HG03108 (cell line): ENCODE measurements around the gene AIF1.
A peak's percentile ranks its signal among the peaks of the same experiment; 100 is the strongest.

ENCODE experiments used
- ATAC-seq: cut with Tn5 transposase; IDR thresholded peaks from one replicate; pipeline ENCODE4 v1.9.1; 2021; ENCODE audit warnings: moderate library complexity; ENCODE audit not compliant: unreplicated experiment

Gene AIF1

DNA sequence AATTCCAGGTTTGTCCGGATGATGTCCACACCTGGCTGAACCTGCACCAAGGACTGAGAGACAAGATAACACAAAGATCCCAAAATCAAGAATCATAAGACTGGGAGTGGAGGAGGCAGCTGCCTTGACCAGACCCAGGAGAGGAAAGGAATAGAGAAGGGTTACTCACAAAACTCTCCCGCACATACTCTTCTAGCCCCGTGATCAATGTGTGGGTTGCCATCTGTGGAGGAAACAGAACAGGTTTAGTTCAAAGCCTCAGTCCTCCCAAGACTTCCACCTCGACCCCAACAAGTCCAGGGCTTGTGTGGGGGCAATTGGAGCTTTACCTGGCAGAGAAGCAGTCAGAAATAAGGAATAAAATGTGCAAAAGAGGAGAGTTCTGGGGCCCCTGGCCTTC, 26.3 kb downstream of the AIF1 start:
- no peak for ATAC-seq

DNA sequence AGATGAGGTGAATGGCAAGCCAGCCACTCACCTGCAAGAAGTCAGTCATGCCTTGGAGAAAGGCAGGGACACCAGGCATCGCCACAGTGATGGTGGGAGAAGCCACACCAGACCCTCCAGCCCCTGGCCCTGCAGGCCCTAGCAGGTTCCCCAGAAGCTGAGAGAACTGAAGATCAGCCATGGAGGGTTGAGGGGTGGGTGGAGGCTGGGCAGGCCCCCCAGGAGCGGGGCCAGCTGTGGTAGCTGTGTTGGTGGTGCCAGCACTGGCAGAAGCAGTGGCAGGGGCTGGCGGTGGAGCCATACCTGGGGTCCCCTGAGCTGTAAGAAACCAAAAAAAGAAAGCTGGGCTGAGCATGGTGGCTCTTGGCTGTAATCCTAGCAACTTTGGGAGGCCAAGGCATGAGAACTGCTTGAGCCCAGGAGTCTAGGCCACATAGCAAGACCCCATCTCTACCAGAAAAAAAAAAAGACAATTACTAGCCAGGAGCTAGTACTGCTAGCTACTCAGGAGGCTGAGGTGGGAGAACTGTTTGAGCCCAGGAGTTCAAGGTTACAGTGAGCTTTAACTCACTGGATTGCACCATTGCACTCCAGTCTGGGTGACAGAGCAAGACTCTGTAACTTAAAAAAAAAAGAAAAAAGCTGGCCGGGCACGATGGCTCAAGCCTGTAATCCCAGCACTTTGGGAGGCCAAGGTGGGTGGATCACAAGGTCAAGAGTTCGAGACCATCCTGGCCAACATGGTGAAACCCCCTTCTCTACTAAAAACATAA, 27.9 kb downstream of the AIF1 start:
- no peak for ATAC-seq

DNA sequence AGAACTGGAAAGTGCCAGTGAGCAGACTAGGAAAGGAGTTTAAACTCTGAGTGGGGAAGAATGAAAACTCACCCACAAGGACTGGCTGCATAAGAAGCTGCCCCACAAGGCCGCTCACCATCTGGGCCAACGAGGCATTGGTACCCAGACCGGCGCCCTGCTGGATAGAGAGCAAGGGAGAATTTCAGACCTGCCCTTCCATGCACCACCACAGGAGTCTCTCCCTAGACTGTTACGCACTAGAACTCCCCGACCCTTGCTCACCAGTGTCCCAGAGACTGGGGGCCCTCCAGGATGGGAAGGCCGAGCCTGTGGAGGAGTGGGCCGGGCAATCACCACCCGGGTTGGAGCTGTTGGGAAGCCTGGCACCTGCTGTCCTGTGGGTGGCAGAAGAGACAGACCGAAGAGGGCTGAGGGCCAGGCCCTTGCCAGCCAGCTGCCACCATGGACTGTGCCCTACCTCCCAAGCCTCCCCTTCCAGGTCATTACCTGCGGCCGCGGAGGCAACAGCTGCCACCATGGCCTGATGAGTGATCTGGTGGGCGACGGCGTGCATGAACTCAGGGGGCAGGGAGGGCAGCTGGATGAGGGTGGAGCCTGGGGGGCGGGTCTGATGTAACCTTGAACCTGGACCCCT, 28.9 kb downstream of the AIF1 start:
- ATAC-seq, result no peak

DNA sequence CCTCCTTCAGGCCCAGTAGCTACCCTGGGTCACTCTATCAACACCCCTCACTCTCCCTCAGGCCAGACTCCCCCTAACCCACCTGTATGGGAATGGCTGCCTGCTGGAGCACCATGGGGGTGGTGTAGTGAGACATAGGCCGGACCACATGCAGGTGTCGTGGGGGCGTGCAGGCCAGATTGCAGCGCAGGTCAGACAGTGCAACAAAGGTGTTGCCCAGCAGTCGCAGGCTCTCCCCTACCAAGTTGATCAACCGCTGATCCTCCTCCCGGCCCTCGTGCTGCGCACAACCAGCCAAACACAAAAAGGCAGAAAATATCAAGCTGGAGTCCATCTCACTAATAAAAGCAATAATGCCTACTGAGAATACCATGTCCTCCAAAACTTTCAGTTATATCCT, 30.3 kb downstream of the AIF1 start:
- ATAC-seq, result no peak

DNA sequence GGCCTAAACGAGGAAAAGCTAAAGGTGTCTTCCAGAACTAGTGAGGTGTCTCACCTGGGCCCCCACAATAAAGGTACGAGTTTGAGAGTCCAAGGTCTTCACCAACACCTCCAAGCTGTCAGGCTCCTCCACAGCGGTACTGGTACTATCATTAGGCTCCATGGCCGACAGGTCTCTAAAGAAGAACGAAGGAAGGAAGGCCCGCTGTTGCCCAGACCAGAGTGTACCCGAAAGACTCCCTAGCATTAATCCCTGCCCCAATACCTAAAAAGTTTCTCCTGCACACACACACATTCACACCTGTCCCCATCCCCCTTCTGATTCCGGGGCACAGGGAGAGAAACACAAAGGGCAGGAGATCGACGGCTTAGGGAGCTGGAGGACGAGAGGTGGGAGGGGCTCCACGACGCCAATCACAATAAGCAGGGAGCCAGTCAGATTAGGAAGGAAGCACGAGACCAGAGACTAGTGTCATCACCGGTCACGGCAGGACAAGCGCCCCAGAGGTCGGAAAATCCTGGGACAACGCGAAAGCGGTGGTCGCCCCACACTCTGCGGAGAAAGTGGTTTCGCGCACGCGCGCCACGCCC, 36.7 kb downstream of the AIF1 start:
- ATAC-seq, result peak; percentile 17

DNA sequence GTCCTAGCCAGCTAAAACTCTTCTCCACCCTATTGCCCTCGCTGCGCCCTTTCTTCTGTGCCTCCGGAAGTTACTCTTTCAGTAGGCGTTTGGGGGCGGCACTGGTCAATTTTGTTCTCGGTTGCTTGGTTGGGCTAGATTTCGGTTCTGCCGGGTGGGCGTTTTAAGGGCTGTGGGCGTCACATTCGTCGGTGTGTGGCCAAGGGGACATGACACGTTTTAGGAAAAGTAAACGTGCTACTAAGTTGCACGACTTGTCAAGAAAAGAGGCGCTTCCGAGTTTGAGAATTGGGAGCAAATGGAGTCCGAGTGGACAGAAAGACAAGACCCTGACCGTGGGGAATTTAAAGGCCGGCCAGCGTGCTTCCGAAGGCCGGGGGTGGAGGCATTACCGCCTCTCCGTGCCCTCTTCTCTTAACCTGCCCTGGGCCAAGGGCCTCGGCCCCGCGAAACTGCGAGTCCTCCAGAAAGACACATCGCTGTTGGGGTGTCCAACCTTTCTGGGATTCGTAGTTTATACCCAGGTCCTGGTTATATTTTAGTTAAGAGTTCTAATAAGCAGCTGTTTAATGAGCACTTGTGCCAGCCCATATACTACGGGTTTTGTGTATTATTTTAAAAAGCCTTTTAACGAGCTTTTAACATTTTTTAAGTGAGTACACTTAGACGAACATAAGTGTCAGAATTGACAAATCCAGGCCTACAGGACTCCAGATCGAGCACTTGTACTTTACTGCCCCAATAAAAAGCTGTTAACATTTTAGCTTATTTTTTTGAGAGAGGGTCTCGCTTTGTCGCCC, 38.1 kb downstream of the AIF1 start:
- peak; percentile 53 for ATAC-seq

DNA sequence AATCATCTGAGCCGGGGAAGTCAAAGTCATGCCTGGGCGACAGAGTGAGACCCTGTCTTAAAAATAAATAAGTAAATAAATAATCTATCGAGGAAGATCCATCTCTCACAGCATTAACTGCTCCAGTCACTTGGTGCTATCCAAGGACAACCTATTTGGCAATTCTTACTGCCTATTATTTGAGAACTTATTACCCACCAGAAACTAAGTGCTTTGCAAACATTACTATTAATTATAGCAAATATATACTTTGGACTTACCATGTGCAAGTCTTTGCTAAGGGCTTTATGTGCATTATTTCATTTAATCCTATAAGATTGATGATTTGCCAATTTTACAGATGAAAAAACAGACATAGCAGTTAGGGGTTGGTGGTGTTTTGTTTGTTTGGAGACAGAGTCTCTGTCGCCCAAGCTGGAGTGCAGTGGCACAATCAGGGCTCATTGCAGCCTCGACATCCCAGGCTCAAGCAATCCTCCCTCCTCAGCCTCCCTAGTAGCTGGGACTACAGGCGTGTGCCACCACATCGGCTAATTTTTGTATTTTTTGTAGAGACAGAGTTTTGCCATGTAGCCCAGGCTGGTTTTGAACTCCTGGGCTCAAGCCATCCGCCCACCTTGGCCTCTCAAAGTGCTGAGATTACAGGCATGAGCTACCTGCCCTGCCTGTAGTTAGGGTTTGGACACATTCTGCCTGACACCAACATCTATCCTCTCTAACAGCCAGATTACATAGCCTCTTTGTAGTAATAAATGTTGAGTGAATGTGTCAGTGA, 39.7 kb downstream of the AIF1 start:
- no peak for ATAC-seq

DNA sequence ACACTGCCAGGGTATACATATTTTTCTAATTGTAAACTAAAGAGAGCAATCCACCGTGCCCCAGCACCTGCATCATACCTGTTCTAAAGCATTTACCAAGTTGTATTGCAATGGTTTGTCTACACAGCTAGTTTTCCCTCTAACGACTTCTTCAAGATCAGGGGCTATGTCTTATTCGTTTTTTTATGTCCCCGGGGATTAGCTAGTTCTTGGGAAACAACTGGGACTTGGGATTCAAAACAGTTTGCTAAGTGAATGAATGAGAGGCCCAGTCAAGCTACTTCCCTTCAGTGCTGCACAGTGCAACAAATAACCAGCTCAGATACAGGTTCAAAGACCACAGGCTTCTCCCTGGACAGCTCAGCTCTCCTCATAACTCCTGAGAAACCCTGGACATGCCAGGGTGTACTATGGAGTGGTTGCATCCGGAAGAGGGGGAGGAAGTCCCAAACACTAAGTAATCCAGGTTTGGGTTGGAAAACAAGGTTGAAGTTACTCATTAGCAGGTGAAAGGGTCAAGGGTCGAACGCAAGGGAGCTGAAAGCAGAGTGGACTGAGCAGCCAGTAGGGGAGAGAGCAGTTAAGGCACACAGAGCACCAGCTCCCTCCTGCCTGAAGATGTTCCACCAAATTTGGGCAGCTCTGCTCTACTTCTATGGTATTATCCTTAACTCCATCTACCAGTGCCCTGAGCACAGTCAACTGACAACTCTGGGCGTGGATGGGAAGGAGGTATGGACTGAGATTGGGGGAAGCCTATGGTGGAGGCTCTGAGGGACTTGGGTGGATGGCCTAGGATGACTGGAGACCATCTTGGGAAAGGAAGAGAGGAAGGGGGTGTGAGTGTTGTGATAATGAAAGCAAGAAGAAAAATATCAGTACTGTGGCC, 40.6 kb downstream of the AIF1 start, which contains the start of gene APOM:
Gene APOM (plus strand): TSS at position 546 of the 889 bp plus-strand sequence. CDS start 73 bp downstream, at position 619.
- ATAC-seq, result no peak

DNA sequence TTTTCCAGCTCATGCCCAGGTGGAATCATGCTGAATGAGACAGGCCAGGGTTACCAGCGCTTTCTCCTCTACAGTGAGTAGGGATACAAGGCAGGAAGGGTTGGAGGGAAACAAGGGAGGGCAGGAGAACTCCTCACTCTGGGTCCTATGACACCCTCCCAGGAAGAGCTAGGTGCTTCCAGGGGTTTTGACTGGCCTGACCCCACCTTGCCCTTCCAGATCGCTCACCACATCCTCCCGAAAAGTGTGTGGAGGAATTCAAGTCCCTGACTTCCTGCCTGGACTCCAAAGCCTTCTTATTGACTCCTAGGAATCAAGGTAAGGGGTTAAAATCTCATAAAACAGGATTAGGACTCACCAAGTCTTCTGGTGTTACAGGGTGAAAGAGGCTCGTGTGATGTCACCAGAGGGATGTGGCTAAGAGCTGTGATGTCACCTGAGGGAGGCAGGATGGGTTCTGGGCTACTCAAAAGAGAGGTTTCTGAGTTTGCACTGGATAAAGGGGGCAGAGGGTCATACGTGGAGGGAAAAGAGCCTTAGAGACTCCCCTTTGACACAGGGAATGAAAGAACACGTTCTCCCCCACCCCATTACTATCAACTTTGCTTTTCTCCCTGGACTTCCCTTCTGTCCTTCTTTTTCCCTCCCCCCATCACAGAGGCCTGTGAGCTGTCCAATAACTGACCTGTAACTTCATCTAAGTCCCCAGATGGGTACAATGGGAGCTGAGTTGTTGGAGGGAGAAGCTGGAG, 42.5 kb downstream of the AIF1 start:
- ATAC-seq, result no peak

DNA sequence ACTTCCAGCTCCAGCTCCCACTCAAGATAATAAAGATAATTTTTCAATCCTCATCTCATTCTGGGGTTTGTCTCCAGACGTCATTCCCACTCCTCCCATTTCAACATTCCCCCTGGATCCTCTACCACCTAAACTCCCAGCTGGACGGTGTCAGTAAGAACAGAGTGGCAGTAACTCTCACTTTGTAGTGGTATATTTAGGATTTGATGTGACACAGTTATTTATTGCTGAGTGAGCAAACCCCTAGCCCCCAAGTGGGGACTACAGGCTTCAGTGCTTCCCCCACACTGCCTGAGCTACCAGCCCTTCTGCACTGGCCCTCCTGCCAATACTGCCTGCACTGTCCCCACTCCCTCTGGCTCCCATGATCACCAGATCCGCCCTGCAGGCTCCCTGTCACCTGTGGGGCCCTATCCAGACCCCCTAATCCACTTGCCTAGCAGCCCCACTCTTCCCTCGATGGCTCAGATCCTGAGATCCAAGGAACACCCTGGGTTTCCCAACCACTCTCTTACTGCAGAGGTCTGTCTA, 43.2 kb downstream of the AIF1 start:
- ATAC-seq, result no peak

DNA sequence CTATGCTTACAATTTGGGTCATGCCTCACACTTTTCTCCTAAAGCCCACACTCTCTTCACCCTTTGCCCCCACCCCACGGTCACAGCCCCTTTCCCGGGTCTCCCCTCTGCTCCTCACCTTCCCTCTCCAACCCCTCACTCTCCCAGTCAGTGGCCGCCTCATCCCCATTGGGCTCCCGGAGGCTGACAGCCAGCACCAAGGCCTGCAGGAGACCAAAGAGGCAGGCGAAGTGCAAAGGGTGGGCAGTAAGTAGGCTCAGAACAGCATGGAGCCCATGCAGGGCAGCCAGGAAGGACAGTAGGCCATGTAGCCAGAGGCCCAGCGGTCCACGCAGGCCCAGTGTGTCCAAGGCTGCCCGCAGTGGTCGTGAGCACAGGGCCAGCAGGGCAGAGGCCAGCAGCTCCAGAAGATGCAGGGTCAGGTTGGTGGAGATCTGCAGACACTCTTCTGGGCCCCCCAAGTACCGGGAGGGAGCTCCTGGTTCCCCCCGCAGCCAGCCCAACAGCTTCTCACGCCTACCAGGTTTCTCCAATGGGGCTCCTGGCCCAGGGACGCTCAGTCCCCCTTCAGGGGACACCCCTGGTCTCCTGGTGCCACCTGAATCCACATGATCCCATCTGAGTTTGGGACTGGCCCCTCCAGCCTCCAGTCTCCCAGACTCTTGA, 44.1 kb downstream of the AIF1 start:
- no peak for ATAC-seq

DNA sequence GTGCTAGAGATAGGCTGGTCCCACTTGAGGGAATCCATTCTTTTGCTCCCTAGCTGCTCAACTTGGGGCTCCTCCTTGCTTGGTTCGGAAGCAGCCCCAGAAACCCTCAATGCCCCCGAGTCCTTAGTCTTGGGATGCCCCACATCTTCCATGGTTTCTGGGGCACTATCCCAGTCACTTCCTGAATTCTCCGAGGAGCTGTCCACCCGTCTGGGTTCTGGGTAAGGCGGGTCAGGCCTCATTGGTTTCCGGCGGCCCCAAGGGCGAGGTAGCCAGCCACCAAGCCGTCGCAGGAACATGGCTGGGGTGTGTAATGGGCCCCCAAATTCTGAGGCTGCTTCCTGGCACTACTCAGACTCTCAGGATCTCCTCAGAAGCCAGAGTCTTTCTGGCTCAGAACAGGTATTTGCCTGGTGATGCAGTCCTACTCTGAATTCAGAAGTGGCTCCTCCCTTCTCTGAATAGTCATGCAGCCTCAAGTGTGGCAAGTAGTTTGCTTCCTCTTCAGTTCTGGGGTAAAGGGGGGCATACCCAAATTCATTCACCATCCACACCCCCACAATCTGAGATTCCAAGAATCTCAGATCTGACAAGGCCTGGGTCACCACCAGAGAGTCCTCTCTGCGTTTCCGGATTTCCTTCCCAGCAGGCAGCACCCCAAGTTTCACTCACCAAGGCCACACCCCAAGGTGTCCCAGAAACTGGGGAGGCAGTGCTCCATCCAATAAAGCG, 44.8 kb downstream of the AIF1 start:
- no peak for ATAC-seq

DNA sequence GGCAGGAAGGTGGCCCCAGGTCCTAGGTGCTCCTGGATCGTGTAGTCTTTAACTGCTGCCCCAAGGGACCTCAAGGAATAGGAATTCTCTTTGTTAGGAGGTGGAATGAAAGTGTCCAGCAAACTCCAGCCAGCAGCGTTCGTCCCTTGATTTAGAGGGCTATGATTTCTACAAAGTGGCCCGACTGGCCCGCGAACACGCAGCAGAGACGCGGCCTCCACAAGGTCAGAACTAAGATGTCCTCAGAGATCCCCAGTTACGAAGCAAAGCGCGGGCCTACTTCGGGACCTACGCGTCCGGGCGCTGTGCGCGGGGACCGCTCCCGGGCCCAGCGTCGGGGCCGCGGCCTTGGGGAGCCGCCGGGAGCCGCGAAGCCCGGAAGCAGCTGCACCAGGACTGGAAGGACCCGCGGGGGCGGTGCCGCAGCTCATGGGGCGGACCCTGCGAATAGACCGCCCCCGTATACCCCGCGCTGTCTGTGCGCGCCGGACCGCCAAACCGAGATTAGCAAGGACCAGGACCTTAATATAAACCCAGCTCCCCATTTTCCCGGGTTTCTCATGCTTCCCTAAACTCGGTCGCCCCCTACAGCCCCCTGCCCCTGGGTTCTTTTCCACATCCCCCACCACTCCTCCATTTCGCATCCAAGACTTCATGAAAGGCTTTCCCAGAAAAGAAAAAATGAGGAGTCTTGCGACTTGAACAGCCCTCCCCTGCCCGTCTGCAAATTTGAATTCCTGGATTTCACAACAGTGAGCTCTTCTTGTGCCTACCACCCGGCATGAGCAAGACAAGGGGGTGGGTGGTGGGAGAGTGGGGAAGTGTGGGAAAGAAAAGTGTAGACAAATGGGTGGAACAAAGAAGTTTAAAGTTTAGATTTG, 45.6 kb downstream of the AIF1 start, which contains the start of gene C6orf47:
Gene C6orf47 (minus strand): TSS at position 398 of the 881 bp plus-strand sequence. CDS start 831 bp downstream, outside the sequence.
- peak; percentile 48 for ATAC-seq

DNA sequence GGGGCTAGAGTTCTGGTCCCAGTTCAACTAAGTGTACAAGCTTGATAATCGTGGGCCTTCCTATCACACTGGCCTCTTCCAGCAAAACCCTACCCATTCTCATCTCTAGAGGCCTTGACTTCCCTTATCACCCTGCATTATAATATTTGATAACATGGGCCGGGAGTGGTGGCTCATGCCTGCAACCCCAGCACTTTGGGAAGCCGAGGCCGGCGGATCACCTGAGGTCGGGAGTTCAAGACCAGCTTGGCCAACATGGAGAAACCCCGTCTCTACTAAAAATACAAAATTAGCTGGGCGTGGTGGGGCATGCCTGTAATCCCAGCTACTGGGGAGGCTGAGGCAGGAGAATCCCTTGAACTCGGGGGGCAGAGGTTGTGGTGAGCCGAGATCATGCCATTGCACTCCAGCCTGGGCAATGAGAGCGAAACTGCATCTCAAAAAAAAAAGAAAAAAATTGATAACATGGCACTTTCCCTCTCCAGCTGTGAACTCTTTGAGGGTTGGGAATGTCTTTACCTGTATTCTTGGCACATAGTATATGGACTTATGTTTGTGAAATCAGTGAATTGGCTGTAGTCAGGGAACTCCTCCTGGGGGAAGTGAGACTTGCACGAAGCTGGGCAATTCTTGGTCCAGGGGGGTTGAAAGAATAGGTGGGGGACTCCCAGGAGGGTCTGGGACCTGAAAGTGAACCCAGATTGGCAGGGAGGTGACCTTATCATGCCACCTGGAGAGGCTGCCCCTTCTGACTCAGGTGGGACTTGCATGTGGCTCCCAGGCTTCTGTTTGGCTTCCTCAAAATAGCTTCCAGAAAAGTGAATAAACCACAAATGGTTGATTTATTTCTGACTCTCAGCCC, 46.5 kb downstream of the AIF1 start:
- ATAC-seq, result no peak

DNA sequence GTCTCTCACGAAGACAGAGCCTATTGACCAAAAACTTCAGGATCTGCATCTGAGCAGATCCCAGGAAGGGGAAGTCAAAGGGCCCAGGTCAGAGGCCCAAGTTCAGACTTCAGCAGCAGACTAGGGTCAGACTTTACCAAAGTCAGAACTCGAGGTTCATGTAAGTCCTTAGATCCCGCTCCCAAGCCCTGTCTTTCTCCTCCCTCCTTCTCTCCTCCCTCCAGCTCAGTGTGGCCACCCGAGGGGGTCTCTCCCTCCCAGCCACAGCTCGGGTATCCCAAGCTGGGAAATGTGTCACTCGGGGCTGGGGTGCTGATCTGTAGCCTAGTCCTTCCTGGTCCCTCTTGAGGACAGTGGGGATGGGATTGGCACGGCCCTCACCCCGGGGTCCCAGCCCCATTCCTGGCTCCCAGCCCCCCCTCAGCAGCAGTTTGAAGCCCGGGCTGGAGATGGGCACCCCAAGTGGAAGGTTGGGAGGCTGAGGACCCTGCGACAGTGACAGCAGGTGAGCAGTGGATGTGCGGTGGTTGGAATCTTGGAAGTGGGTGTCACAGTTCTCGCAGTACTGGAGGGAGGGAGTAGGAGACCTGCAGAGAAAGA, 47.2 kb downstream of the AIF1 start:
- no peak for ATAC-seq
